K562 (cell line): Measurements from ENCODE around the gene KCNH2. TPM values are rescaled to one million over a fixed set of nuclear protein-coding genes. Genes with fewer than 3 reads are reported as not detected.

Experiments used
- ARHGAP35 ChIP-seq: fragments of 450-650 bp; IDR thresholded peaks from 2 replicates; pipeline ENCODE4 v1.6.1; 2018; ENCODE audit not compliant: partially characterized antibody
- BMI1 ChIP-seq: fragments of 150-350 bp; IDR thresholded peaks from 2 replicates; pipeline ENCODE4 v1.6.1; 2014; ENCODE audit warnings: low read length
- DPF2 ChIP-seq: fragments of 450-650 bp; IDR thresholded peaks from 2 replicates; pipeline ENCODE4 v1.6.1; 2016
- EHMT2 ChIP-seq: fragments of 450-650 bp; IDR thresholded peaks from 2 replicates; pipeline ENCODE4 v1.6.1; 2018; ENCODE audit warnings: antibody characterized with exemption
- ERF ChIP-seq: fragments of 450-650 bp; formaldehyde crosslinking; IDR thresholded peaks from 2 replicates; pipeline ENCODE4 v1.4.0; 2020; ENCODE audit warnings: mild to moderate bottlenecking, mixed read lengths
- HBP1 ChIP-seq: fragments of 450-650 bp; formaldehyde crosslinking; IDR thresholded peaks from 2 replicates; pipeline ENCODE4 v1.4.0; 2022; ENCODE audit warnings: missing genetic modification characterization
- MAZ ChIP-seq, 2 experiments: fragments of 450-650 bp in 1 of 2; sonication (generic) in 1 of 2; formaldehyde crosslinking; IDR thresholded peaks in 1 of 2; conservative IDR thresholded peaks in 1 of 2; 2 replicates each; pipeline versions ENCODE4 v1.4.0 to v1.5.0; 2020; ENCODE audit warnings: mild to moderate bottlenecking in 1 of 2, missing genetic modification reagents in 1 of 2
- RBFOX2 ChIP-seq: fragments of 200-400 bp; formaldehyde crosslinking; IDR thresholded peaks from 2 replicates; pipeline ENCODE4 v1.6.1; 2017; ENCODE audit warnings: low read depth, mild to moderate bottlenecking, low read length, moderate library complexity
- SMARCA5 ChIP-seq: fragments of 450-650 bp; IDR thresholded peaks from 2 replicates; pipeline ENCODE4 v1.6.1; 2016
- TAF7 ChIP-seq: fragments of 450-650 bp; IDR thresholded peaks from 2 replicates; pipeline ENCODE4 v1.6.1; 2016; ENCODE audit warnings: missing genetic modification characterization, missing compliant biosample characterization
- UBTF ChIP-seq, 2 experiments: IDR thresholded peaks; 2 replicates each; pipeline ENCODE4 v1.6.1; 2012; ENCODE audit warnings: improper control_type of control experiment in 2 of 2, low read depth in 2 of 2, low read length in 2 of 2, borderline replicate concordance in 1 of 2
- ZBTB1 ChIP-seq: sonication (generic); formaldehyde crosslinking; IDR thresholded peaks from 2 replicates; pipeline ENCODE4 v1.8.1; 2023; ENCODE audit warnings: missing genetic modification reagents, low read depth, mild to moderate bottlenecking, borderline replicate concordance
- ZNF197 ChIP-seq: fragments of 200-800 bp; sonication (Bioruptor generic); IDR thresholded peaks from 2 replicates; pipeline ENCODE4 v1.6.1; 2016; ENCODE audit warnings: low read depth, missing genetic modification characterization, missing compliant biosample characterization
- ZNF407 ChIP-seq: fragments of 450-650 bp; IDR thresholded peaks from 2 replicates; pipeline ENCODE4 v1.6.1; 2016; ENCODE audit warnings: low read depth
- polyA plus RNA-seq, 8 experiments: library from polyadenylated mRNA; depleted of rRNA in 4 of 8; stranded (reverse) in 5 of 8; unstranded in 3 of 8; fragments of >200 nt; fragmentation: Nextera tagmentation in 2 of 8; fragmentation: Illumina TruSeq in 1 of 8; extraction: Ambion mirVana in 2 of 8; extraction: Trizol in 1 of 8; gene quantifications; 2 replicates each; pipeline versions ENCODE4 v1.2.1 to v1.2.3, GENCODE V29; 2011 to 2014; ENCODE audit warnings: inconsistent platforms in 1 of 8, missing spikeins in 1 of 8
- total RNA-seq, 7 experiments: library from RNA; depleted of rRNA in 6 of 7; stranded (reverse); fragments of >200 nt in 6 of 7; fragmentation: Illumina TruSeq in 2 of 7; extraction: Trizol in 2 of 7; gene quantifications; 2 replicates each; pipeline versions ENCODE4 v1.2.1 to v1.2.3, GENCODE V29; 2011 to 2021; ENCODE audit warnings: low replicate concordance in 1 of 7

Gene KCNH2
- total and polyA plus RNA-seq, 9 of the 15 experiments (the other 6 are each of a cell fraction or from before 2014, with no cell fraction given), result 18.1 to 368 (median 218) TPM

GRCh38 chr7:150971242-150972022 is 6.7 kb downstream of the KCNH2 start (continued):
- TF ChIP-seq ZBTB1 (CRISPR knock-in tag), result 0 out of 2 replicates have a peak, but pooled peaks have one; percentile 53
- TF ChIP-seq TAF7 (tag), result no peak
- TF ChIP-seq EHMT2, result 0 out of 2 replicates have a peak, but pooled peaks have one; percentile 26
- no peak for TF ChIP-seq ZNF407
- TF ChIP-seq UBTF (IDR thresholded peaks at IDR 0.05; ENCODE audit: borderline replicate concordance in 1 of 2, low read depth in 2 of 2, low read length in 2 of 2), result 0 out of 4 replicates have a peak, but pooled peaks of 1 of the 2 experiments have one; percentile 38
- peak; percentile 39; the same call in 1 of the 2 replicates for TF ChIP-seq SMARCA5
- TF ChIP-seq HBP1 (CRISPR knock-in tag), result peak; percentile 85
- TF ChIP-seq RBFOX2, result 0 out of 2 replicates have a peak, but pooled peaks have one; percentile 33
- peak; percentile 61; the same call in 1 of the 2 replicates for TF ChIP-seq BMI1
- TF ChIP-seq ERF (CRISPR knock-in tag), result peak; percentile 15; the same call in 1 of the 2 replicates
- TF ChIP-seq DPF2, result no peak
- TF ChIP-seq ZNF197 (CRISPR knock-in tag), result no peak
- peak; percentile 63 for TF ChIP-seq ARHGAP35
- TF ChIP-seq MAZ (CRISPR knock-in tag; conservative IDR thresholded peaks at IDR 0.05 in 1 of 2, IDR thresholded peaks at IDR 0.05 in 1 of 2), result 0 out of 4 replicates have a peak, but pooled peaks of 1 of the 2 experiments have one; percentile 25
